GM12872 (cell line): Measurements from ENCODE around the gene FTO.

Experiments used
- CTCF ChIP-seq: IDR thresholded peaks from 3 replicates; pipeline ENCODE4 v1.5.1; 2011; ENCODE audit warnings: low read depth, mild to moderate bottlenecking, low read length, moderate library complexity; ENCODE audit not compliant: insufficient read depth

FTO gene

GRCh38 chr16:53769787-53770186 lies 65.8 kb downstream of the FTO start:
- no peak for TF ChIP-seq CTCF

- TF ChIP-seq CTCF = no peak
Observed at GRCh38 chr16:53770641-53771040, 66.7 kb downstream of the FTO start.

GRCh38 chr16:53771655-53772497 lies 67.9 kb downstream of the FTO start:
- no peak for TF ChIP-seq CTCF

GRCh38 chr16:53773150-53773846 lies 69.3 kb downstream of the FTO start:
- TF ChIP-seq CTCF = peak; percentile 57

GRCh38 chr16:53773881-53774280 lies 69.9 kb downstream of the FTO start:
- no peak for TF ChIP-seq CTCF

- no peak for TF ChIP-seq CTCF
Observed at GRCh38 chr16:53775106-53775820, 71.3 kb downstream of the FTO start.

GRCh38 chr16:53775821-53776431 lies 72.0 kb downstream of the FTO start:
- no peak for TF ChIP-seq CTCF
